ENCODE data around the gene WFIKKN1.

GRCh38 chr16:619476-620100, 11.2 kb upstream of the WFIKKN1 start:
- TF ChIP-seq CTCF (IDR thresholded peaks at IDR 0.05 in 8 of 11, conservative IDR thresholded peaks at IDR 0.05 in 3 of 11) (no peak), POLR2AphosphoS5 (IDR thresholded peaks at IDR 0.05) (no peak)

Data from spleen (tissue), 7 donors.